Stimulated activated CD8-positive, alpha-beta memory T cell treated with anti-CD3 and anti-CD28 coated beads, Interleukin-2, amount 100 ng/mL, for 48 hours (primary cell): ENCODE measurements around the gene CCDC182.

Experiments used
- DNase-seq, 2 donors: peaks; one replicate each; pipeline ENCODE4 v3.0.0-alpha.2; 2020; ENCODE audit warnings: low read depth in 2 of 2

Gene CCDC182

DNA sequence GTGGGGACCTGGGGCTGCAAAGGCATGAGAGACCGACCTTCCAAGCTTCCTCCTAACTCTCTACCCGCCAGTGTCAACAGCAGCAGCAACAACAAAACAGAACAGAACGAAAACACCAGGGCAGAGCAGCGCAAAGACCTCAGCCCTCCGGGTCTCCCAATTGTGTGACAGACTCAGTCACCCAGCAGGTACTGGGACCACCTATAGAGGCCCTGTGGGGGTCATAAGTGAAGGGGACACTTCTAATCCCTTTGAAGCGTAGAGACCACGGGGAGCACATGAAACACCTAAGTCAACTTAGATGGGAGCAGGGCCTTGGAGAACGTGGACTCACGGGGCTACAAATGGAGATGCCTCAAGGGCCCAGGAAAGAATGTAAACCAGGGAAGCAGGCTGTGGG is 12.6 kb upstream of the CCDC182 start:
- DNase-seq = no peak

- DNase-seq = no peak
Observed at GRCh38 chr17:57756951-57757350, 11.9 kb upstream of the CCDC182 start.

DNA sequence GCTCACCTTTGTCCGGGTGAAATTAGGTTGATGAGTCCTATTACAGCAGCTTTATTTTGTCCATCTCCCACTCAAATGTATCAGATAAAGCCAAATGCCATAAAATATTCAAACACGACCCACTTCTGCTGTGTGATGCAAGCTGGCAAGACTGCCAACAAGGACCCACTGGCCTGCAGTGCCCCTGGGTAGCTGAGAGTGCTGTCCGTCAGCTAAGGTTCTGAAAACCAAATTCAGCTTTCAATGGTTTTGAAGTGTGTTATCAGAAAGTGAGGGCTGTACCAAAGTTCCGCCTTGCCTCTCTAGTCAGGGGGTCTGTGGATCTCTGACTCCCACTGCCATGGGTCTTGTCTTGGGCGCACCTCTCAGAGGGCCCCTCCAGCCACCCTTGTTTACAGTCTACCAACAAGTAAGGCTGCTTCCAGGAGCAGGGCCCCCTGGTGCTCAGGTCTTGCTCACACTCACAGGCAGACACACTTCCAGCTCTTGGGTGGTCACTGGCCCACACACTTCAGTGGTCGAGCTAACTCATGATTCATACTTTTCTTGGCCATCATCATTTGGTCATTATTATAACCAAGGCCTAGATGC is 10.5 kb upstream of the CCDC182 start:
- DNase-seq = no peak

DNA sequence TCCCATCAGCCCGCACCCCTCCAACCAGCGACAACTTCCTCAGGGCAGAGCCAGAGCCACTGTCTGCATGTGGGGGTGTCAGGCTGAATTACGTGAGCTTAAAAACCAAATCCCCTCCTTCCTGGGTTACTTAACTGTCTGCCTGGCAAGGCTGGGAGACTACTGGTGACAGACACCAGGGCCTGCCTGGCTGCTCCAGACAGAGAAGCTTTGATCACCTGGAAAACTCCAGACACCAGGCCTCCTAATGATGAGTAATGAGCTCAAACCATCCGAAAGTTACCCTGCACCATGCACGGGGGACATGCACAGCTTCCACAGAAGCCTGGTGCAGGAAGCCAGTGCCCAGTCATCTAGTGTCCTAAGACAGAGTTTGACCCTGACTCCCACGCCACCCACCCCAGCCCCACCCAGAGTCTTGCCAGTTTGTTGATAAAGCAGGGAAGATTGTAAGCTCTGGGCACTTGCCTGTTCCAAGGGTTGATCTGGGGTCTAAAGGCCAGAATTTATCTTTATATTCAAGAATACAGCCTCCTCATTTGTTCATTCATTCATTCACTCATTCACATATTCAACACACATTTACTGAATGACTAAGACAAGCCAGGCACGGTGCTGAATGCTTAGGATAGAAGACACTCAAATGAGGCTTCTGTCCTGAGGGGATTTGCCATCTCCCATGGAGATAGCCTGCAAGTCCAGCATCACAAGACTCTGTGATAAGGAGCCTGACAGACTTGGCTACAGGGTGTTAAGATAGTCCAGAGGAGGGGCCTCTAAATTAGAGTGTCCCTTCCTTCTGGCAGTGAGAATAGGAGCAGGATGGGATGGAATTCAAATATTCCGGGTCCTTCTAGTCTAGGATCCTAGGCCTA is 7.2 kb upstream of the CCDC182 start:
- DNase-seq = no peak

GRCh38 chr17:57751348-57751971 is 6.4 kb upstream of the CCDC182 start:
- DNase-seq = no peak

DNA sequence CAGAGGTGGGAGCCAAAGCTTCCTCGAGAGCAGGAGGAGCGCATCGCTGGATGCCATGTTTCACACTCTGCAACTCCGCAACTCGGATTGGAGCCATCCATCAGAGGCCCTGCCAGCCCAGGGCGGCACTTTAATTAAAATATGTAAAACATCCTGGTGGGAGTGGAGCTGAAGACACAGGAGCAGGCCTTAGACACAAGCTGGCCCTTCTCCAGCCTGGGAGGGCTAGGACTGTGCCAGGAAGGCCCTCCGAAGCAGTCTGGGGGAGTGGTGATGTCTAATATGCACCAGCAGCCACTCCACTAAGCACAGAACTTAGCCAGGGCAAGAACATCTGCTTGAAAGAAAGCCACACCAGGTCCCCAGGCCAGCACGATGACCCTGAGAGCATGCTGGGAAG is 5.8 kb upstream of the CCDC182 start:
- no peak for DNase-seq

GRCh38 chr17:57750109-57750871 is 5.2 kb upstream of the CCDC182 start:
- DNase-seq = no peak

DNA sequence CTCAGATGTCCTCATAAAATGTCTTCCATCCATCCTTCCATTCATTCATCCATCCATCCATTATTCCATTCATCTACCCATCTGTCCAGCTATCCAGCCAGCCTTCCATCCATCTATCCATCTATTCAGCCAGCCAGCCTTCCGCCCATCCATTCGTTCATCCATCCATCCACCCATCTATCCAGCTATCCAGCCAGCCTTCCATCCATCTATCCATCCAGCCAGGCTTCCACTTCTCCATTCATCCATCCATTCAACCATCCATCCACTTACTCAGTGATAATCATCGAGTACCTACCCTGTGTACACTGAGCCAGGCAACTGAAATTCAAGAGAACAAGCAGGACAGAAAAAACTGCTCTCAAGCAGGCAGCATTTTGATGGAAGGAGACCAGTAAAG is 4.6 kb upstream of the CCDC182 start:
- DNase-seq = no peak

GRCh38 chr17:57747221-57748017 is 2.3 kb upstream of the CCDC182 start:
- DNase-seq = peak in 1 of 2 donors; percentile 5

- DNase-seq = no peak
Observed at GRCh38 chr17:57746221-57746620, 1.1 kb upstream of the CCDC182 start.

- DNase-seq = no peak
Observed at GRCh38 chr17:57744195-57745170, 616 bp downstream of the CCDC182 start.

- DNase-seq = no peak
Observed at GRCh38 chr17:57740235-57740528, 4.9 kb downstream of the CCDC182 start.

DNA sequence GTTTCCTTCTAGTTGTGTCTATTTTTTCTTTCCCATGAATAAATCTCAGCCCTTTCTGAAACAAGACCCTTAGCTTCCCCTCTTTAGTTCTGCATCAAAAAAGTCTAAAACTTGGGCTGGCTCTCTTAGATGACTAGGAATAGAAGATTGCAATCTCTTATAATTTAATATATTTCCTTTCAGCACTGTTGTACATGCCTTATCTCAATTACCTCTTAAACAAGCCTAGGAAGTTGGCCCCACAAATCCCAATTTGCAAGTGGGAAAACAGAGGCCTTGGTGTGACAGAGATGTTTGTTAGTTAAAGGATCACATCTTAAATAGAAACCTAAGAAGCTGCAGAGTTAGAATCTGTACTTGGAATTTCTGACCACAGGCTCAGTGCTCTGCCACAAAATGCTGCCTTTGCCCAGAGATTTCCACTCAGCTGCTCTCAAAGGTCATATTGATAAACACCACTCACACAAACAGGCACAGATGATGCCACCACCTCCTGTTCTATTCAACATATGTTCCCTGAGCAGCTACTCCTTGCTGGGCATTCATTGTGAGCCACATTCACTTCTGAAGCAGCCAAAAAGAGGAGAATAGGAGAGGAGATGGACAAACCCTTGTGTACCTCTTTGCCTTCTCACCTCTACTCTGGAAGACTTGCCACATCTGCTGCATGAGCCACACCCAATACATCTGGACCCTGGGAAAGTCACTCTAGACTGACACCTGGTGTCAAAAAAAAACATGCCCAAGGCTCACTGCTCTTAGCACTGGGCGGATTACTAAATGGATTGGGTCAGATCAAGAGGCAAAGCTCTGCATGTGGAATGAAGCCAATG is 5.5 kb downstream of the CCDC182 start:
- no peak for DNase-seq

- no peak for DNase-seq
Observed at GRCh38 chr17:57737450-57737849, 7.6 kb downstream of the CCDC182 start.

DNA sequence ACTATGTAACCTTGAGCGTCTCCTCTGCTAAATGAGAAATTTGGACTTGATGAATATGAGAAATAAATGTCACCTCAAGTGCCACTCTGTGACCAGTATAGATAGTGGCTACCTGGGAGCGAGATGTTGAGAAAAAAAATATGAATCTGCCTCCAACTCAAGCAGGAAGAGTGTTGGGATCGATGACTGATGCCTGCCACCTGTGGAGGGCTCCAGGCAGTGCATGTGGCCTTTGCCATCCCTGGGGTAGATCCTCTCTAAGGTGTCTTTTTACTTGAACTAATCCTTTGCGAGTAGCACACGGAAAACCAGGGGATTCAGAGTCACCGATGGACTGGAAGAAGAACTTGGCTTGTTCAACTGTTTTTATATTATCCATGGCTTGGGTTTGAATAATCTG is 9.4 kb downstream of the CCDC182 start:
- no peak for DNase-seq

DNA sequence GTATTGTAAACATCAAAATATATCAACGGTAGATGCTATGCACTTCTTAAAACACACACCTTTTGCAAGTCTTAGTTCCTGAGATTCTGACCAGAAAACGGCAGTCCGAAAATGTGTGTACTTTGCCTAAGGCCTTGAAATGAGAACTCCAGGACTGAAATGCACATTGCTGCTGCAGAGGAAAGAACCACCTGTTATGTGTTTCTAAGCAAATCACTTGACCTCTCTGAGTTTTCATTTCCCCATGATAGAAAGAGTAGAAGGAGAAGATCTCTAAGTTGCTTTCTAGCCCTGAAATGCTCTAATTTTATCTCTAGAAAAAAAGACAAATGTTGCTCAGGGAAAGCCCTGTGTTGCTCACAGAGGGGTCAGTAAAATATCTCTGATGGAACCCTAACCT is 9.9 kb downstream of the CCDC182 start:
- DNase-seq = no peak

DNA sequence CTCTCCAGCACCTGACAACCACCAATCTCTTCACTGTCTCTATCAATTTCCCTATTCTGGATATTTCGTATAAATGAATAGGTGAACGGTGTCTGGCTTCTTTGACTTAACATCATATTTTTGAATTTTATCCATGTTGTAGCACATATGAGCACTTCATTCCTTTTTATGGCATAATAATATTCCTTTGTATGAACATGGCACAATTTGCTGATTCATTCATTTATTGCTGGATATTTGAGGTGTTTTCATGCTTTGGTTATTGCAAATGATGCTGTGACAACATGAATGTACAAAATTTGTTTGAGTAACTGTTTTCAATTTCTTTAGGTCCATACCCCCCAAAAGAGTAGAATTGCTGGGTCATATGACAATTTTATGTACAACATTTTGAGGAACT is 12.0 kb downstream of the CCDC182 start:
- no peak for DNase-seq

GRCh38 chr17:57732062-57732461 is 13.0 kb downstream of the CCDC182 start:
- DNase-seq = no peak

- DNase-seq = no peak
Observed at GRCh38 chr17:57730026-57730701, 14.9 kb downstream of the CCDC182 start.
